Naive B cell (primary cell): Measurements from ENCODE around the gene PSME3. TPM values are rescaled to one million over a fixed set of nuclear protein-coding genes. Genes with fewer than 3 reads are reported as not detected.
"Not testable (repeated sequence)": the region's sequence is repeated elsewhere in the genome, so short reads cannot be mapped to it uniquely, and the experiment has no call there.

Experiments
- ATAC-seq, 2 donors: fragments of 150-1000 bp; cut with Tn5 transposase; 2 replicates each; pipeline ENCODE4 v1.10.0; 2021; ENCODE audit warnings: low read depth in 2 of 2, mild to moderate bottlenecking in 2 of 2, moderate library complexity in 2 of 2
- DNase-seq: peaks from one replicate; pipeline ENCODE4 v3.0.0; 2022
- H3K27ac Mint-ChIP-seq, 6 donors: one replicate each; pipeline ENCODE4 v1.8.0; 2020 to 2022; ENCODE audit warnings: mild to moderate bottlenecking in 6 of 6, mixed read lengths in 6 of 6, moderate library complexity in 5 of 6, inconsistent platforms in 2 of 6
- H3K27me3 Mint-ChIP-seq, 3 donors: one replicate each; pipeline ENCODE4 v1.8.0; 2021 to 2022; ENCODE audit warnings: mixed read lengths in 3 of 3, mild to moderate bottlenecking in 1 of 3
- H3K36me3 Mint-ChIP-seq, 2 donors: one replicate each; pipeline ENCODE4 v1.8.0; 2020 to 2022; ENCODE audit warnings: mixed read lengths in 2 of 2, inconsistent platforms in 1 of 2, mild to moderate bottlenecking in 1 of 2
- H3K4me1 Mint-ChIP-seq, 3 donors: one replicate each; pipeline ENCODE4 v1.8.0; 2020 to 2022; ENCODE audit warnings: mixed read lengths in 3 of 3, inconsistent platforms in 1 of 3, mild to moderate bottlenecking in 1 of 3, moderate library complexity in 1 of 3
- H3K4me3 Mint-ChIP-seq, 8 donors: one replicate each; pipeline ENCODE4 v1.8.0; 2020 to 2022; ENCODE audit warnings: mild to moderate bottlenecking in 8 of 8, mixed read lengths in 8 of 8, moderate library complexity in 8 of 8, inconsistent platforms in 2 of 8
- H3K9me3 Mint-ChIP-seq, 7 donors: one replicate each; pipeline ENCODE4 v1.8.0; 2020 to 2022; ENCODE audit warnings: mixed read lengths in 7 of 7, mild to moderate bottlenecking in 5 of 7, inconsistent platforms in 2 of 7, moderate library complexity in 1 of 7
- polyA plus RNA-seq, 6 donors: library from polyadenylated mRNA; unstranded; fragments of 300-500 nt; fragmentation: Illumina TruSeq; gene quantifications; one replicate each; pipeline ENCODE4 v1.2.3, GENCODE V29; 2021; ENCODE audit warnings: low read depth in 6 of 6

PSME3 gene
- polyA plus RNA-seq, 6 donors from 2014 or later, result 92.2 to 148 (median 115) TPM

GRCh38 chr17:42848093-42848492 is 14.9 kb downstream of the PSME3 start:
- H3K27ac Mint-ChIP-seq, result no peak overlapping the region
- ATAC-seq (no peak), DNase-seq (no peak)
- H3K9me3 Mint-ChIP-seq, result no peaks in the 10 kb centered on the region
- peaks cover 0 to 4% of the 10 kb centered on the region in 2 donors for H3K36me3 Mint-ChIP-seq
- H3K4me3 Mint-ChIP-seq, result no peak overlapping the region
- H3K27me3 Mint-ChIP-seq, result no peaks in the 10 kb centered on the region
- peaks cover 0 to 11% (median 7%) of the 10 kb centered on the region in 3 donors for H3K4me1 Mint-ChIP-seq

GRCh38 chr17:42849031-42849430 is 15.8 kb downstream of the PSME3 start:
- Mint-ChIP-seq H3K9me3 (no peaks in the 10 kb centered on the region), H3K4me1 (peaks cover 3 to 7% (median 6%) of the 10 kb centered on the region in 3 donors), H3K4me3 (no peak overlapping the region), H3K27ac (peak overlapping the region in 2 of 6 donors; percentile 15 to 33), H3K27me3 (peaks cover 0 to 6% (median 0%) of the 10 kb centered on the region in 3 donors), H3K36me3 (no peaks in the 10 kb centered on the region)
- DNase-seq (no peak), ATAC-seq (no peak)

- no peaks in the 10 kb centered on the region for H3K9me3 Mint-ChIP-seq
- H3K4me1 Mint-ChIP-seq, result peaks cover 3 to 7% (median 6%) of the 10 kb centered on the region in 3 donors
- DNase-seq (no peak), ATAC-seq (no peak)
- H3K27ac Mint-ChIP-seq, result peak overlapping the region in 2 of 6 donors; percentile 33 to 74
- peaks cover 0 to 6% (median 0%) of the 10 kb centered on the region in 3 donors for H3K27me3 Mint-ChIP-seq
- H3K36me3 Mint-ChIP-seq, result no peaks in the 10 kb centered on the region
- H3K4me3 Mint-ChIP-seq, result no peak overlapping the region
Measured at GRCh38 chr17:42849451-42850181, 16.4 kb downstream of the PSME3 start.

GRCh38 chr17:42850954-42851353 is 17.8 kb downstream of the PSME3 start, which contains the start of gene AOC3:
AOC3 (plus strand) TSS chr17:42851199; CDS start chr17:42851344, 145 bp downstream.
- Mint-ChIP-seq H3K36me3 (no peaks in the 10 kb centered on the region), H3K4me3 (no peak within 1 kb of the TSS), H3K27ac (peak within 1 kb of the TSS in 3 of 6 donors; percentile 22 to 74 (median 49)), H3K9me3 (no peaks in the 10 kb centered on the region), H3K4me1 (peaks cover 2 to 6% (median 3%) of the 10 kb centered on the region in 3 donors), H3K27me3 (peaks cover 0 to 6% (median 0%) of the 10 kb centered on the region in 3 donors)
- ATAC-seq (no peak), DNase-seq (no peak)

- not testable (repeated sequence) for DNase-seq, ATAC-seq, H3K4me3 Mint-ChIP-seq, H3K9me3 Mint-ChIP-seq, H3K27me3 Mint-ChIP-seq, H3K4me1 Mint-ChIP-seq, H3K36me3 Mint-ChIP-seq
- peak overlapping the region in 2 of 6 donors; percentile 30 to 49 for H3K27ac Mint-ChIP-seq
Measured at GRCh38 chr17:42851371-42852240, 18.4 kb downstream of the PSME3 start.

- DNase-seq, result no peak
- Mint-ChIP-seq H3K27me3 (peaks cover 0 to 6% (median 6%) of the 10 kb centered on the region in 3 donors), H3K9me3 (no peaks in the 10 kb centered on the region), H3K4me3 (no peak overlapping the region), H3K27ac (no peak overlapping the region), H3K36me3 (no peaks in the 10 kb centered on the region), H3K4me1 (peaks cover 0 to 3% (median under 1%) of the 10 kb centered on the region in 3 donors)
- ATAC-seq, result no peak
Measured at GRCh38 chr17:42852351-42852750, 19.2 kb downstream of the PSME3 start.

- Mint-ChIP-seq H3K9me3 (no peaks in the 10 kb centered on the region), H3K27me3 (peaks cover 0 to 6% (median 6%) of the 10 kb centered on the region in 3 donors), H3K27ac (no peak overlapping the region), H3K36me3 (no peaks in the 10 kb centered on the region), H3K4me3 (no peak overlapping the region), H3K4me1 (peaks cover 0 to 3% (median 0%) of the 10 kb centered on the region in 3 donors)
- DNase-seq, result no peak
- ATAC-seq, result no peak
Measured at GRCh38 chr17:42853004-42853403, 19.8 kb downstream of the PSME3 start.

GRCh38 chr17:42853597-42853967 is 20.4 kb downstream of the PSME3 start:
- ATAC-seq (no peak), DNase-seq (no peak)
- peak overlapping the region in 1 of 8 donors; percentile 38 for H3K4me3 Mint-ChIP-seq
- no peaks in the 10 kb centered on the region for H3K9me3 Mint-ChIP-seq
- peaks cover 0 to 6% (median 6%) of the 10 kb centered on the region in 3 donors for H3K27me3 Mint-ChIP-seq
- peak overlapping the region in 1 of 6 donors; percentile 25 for H3K27ac Mint-ChIP-seq
- peaks cover 0 to 3% (median 0%) of the 10 kb centered on the region in 3 donors for H3K4me1 Mint-ChIP-seq
- H3K36me3 Mint-ChIP-seq, result no peaks in the 10 kb centered on the region

- Mint-ChIP-seq H3K27ac (peak overlapping the region in 1 of 6 donors; percentile 25), H3K4me3 (peak overlapping the region in 1 of 8 donors; percentile 38), H3K9me3 (no peaks in the 10 kb centered on the region), H3K4me1 (peaks cover 0 to 3% (median 0%) of the 10 kb centered on the region in 3 donors), H3K36me3 (no peaks in the 10 kb centered on the region), H3K27me3 (peaks cover 0 to 6% (median 6%) of the 10 kb centered on the region in 3 donors)
- no peak for ATAC-seq
- no peak for DNase-seq
Measured at GRCh38 chr17:42853968-42854790, 21.0 kb downstream of the PSME3 start.

- no peak for ATAC-seq
- Mint-ChIP-seq H3K27ac (no peak overlapping the region), H3K27me3 (peaks cover 0 to 6% (median 6%) of the 10 kb centered on the region in 3 donors), H3K36me3 (no peaks in the 10 kb centered on the region), H3K4me3 (no peak overlapping the region), H3K9me3 (no peaks in the 10 kb centered on the region), H3K4me1 (peaks cover 0 to 3% (median 0%) of the 10 kb centered on the region in 3 donors)
- no peak for DNase-seq
Measured at GRCh38 chr17:42855048-42855596, 21.9 kb downstream of the PSME3 start.

GRCh38 chr17:42856093-42856492 is 22.9 kb downstream of the PSME3 start:
- not testable (repeated sequence) for ATAC-seq

GRCh38 chr17:42856516-42856915 is 23.3 kb downstream of the PSME3 start:
- not testable (repeated sequence) for H3K27me3 Mint-ChIP-seq, H3K36me3 Mint-ChIP-seq, H3K9me3 Mint-ChIP-seq, DNase-seq, ATAC-seq, H3K4me1 Mint-ChIP-seq, H3K4me3 Mint-ChIP-seq
- H3K27ac Mint-ChIP-seq, result peak overlapping the region in 1 of 6 donors; percentile 47

More at GRCh38 chr17:42856093-42856492, 22.9 kb downstream of the PSME3 start:
- H3K27me3 Mint-ChIP-seq, H3K4me1 Mint-ChIP-seq, H3K4me3 Mint-ChIP-seq, DNase-seq, H3K36me3 Mint-ChIP-seq, H3K9me3 Mint-ChIP-seq, H3K27ac Mint-ChIP-seq: not testable (repeated sequence)
